A549 (cell line): ENCODE data around the gene RNF13.

Source experiments
- POLR2A ChIP-seq: IDR thresholded peaks from 2 replicates; pipeline ENCODE4 v1.6.1; 2012; ENCODE audit warnings: mild to moderate bottlenecking, low read length
- SREBF2 ChIP-seq: fragments of 450-650 bp; IDR thresholded peaks from 2 replicates; pipeline ENCODE4 v1.6.1; 2014; ENCODE audit warnings: mild to moderate bottlenecking, moderate library complexity
- TF ChIP-seq, protein P1 (sequence below): fragments of >200 bp; sonication (Bioruptor Twin); formaldehyde crosslinking; IDR thresholded peaks from 3 replicates; pipeline ENCODE4 v1.5.1; 2016

DNA sequence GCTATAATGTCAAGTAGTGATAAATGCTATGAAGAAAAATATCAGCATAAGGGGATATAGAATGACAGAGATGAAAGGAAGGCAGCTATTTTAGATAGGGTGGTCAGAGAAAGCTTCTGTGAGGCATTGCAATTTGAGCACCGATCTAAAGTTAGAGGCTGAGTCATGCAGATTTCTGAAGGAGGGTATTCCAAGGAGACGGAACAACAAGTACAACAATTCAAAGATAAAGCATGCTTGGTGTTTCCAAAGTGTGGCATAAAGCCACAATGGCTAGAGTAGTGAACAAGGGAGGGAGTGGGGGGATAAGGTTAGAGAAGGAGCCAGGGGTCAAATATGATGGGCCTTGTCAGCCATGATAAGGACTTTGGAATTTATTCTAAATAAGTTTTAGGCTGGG is 85.8 kb downstream of the RNF13 start:
- TF ChIP-seq, protein P1, sequence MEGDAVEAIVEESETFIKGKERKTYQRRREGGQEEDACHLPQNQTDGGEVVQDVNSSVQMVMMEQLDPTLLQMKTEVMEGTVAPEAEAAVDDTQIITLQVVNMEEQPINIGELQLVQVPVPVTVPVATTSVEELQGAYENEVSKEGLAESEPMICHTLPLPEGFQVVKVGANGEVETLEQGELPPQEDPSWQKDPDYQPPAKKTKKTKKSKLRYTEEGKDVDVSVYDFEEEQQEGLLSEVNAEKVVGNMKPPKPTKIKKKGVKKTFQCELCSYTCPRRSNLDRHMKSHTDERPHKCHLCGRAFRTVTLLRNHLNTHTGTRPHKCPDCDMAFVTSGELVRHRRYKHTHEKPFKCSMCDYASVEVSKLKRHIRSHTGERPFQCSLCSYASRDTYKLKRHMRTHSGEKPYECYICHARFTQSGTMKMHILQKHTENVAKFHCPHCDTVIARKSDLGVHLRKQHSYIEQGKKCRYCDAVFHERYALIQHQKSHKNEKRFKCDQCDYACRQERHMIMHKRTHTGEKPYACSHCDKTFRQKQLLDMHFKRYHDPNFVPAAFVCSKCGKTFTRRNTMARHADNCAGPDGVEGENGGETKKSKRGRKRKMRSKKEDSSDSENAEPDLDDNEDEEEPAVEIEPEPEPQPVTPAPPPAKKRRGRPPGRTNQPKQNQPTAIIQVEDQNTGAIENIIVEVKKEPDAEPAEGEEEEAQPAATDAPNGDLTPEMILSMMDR, result no peak
- TF ChIP-seq SREBF2, result no peak
- no peak for TF ChIP-seq POLR2A
